Gastrocnemius medialis (tissue), 4 donors: ENCODE results near the gene TAP1.

Experiments used
- CTCF ChIP-seq, 5 experiments: fragments of 450-650 bp in 3 of 5; fragments of 200-600 bp in 2 of 5; sonication (generic) in 2 of 5; IDR thresholded peaks in 4 of 5; conservative IDR thresholded peaks in 1 of 5; 1 replicate in 4 of 5; 2 replicates in 1 of 5; pipeline ENCODE4 v1.5.1; 2016 to 2019; ENCODE audit warnings: antibody characterized with exemption in 5 of 5, mild to moderate bottlenecking in 3 of 5, moderate library complexity in 3 of 5
- POLR2A ChIP-seq, 2 donors: fragments of 450-650 bp; IDR thresholded peaks; one replicate each; pipeline ENCODE4 v1.6.1; 2017; ENCODE audit warnings: antibody characterized with exemption in 2 of 2, mild to moderate bottlenecking in 2 of 2, moderate library complexity in 2 of 2

GRCh38 chr6:32836873-32837272 is 16.6 kb downstream of the TAP1 start:
- TF ChIP-seq POLR2A (IDR thresholded peaks at IDR 0.05) (no peak), CTCF (IDR thresholded peaks at IDR 0.05 in 4 of 5, conservative IDR thresholded peaks at IDR 0.05 in 1 of 5) (no peak)
